ENCODE results near the gene NSMCE1. TPM values are rescaled to one million over a fixed set of nuclear protein-coding genes. Genes with fewer than 3 reads are reported as not detected.

The NSMCE1 gene
- total RNA-seq, 4 donors from 2014 or later, result 20.9 to 41.3 (median 30.6) TPM

- H3K4me3 ChIP-seq, result no peak overlapping the region
These were observed 47.6 kb downstream of the NSMCE1 start for GRCh38 chr16:27220991-27221390.

GRCh38 chr16:27220527-27220926 lies 48.0 kb downstream of the NSMCE1 start:
- no peak overlapping the region for H3K27ac ChIP-seq
- peaks cover 0 to 15% (median 0%) of the 10 kb centered on the region in 4 donors for H3K4me1 ChIP-seq

More at GRCh38 chr16:27220991-27221390, 47.6 kb downstream of the NSMCE1 start:
- H3K27me3 ChIP-seq, result no peaks in the 10 kb centered on the region
- peaks cover 0 to 18% (median 0%) of the 10 kb centered on the region in 4 donors for H3K4me1 ChIP-seq
- no peak overlapping the region for H3K27ac ChIP-seq
- no peaks in the 10 kb centered on the region for H3K9me3 ChIP-seq
- no peak for DNase-seq
- peaks cover 0 to 31% (median 0%) of the 10 kb centered on the region in 3 donors for H3K36me3 ChIP-seq
- no peak for TF ChIP-seq CTCF (IDR thresholded peaks at IDR 0.05)
- TF ChIP-seq POLR2A (IDR thresholded peaks at IDR 0.05), result no peak

GRCh38 chr16:27220120-27220519 lies 48.5 kb downstream of the NSMCE1 start:
- no peak for DNase-seq
- peaks cover 0 to 31% (median 0%) of the 10 kb centered on the region in 3 donors for H3K36me3 ChIP-seq
- no peak for TF ChIP-seq CTCF (IDR thresholded peaks at IDR 0.05)
- no peak for TF ChIP-seq POLR2A (IDR thresholded peaks at IDR 0.05)

More at GRCh38 chr16:27220527-27220926, 48.0 kb downstream of the NSMCE1 start:
- DNase-seq, result no peak
- H3K4me3 ChIP-seq, result no peak overlapping the region
- peaks cover 0 to 31% (median 0%) of the 10 kb centered on the region in 3 donors for H3K36me3 ChIP-seq
- TF ChIP-seq CTCF (IDR thresholded peaks at IDR 0.05), result no peak
- no peaks in the 10 kb centered on the region for H3K27me3 ChIP-seq
- H3K9me3 ChIP-seq, result no peaks in the 10 kb centered on the region

GRCh38 chr16:27219161-27219560 lies 49.4 kb downstream of the NSMCE1 start:
- H3K27ac ChIP-seq, result no peak overlapping the region
- no peak overlapping the region for H3K4me3 ChIP-seq
- TF ChIP-seq POLR2A (IDR thresholded peaks at IDR 0.05) (no peak), CTCF (IDR thresholded peaks at IDR 0.05) (no peak)
- no peaks in the 10 kb centered on the region for H3K9me3 ChIP-seq
- H3K4me1 ChIP-seq, result peaks cover 0 to 11% (median 0%) of the 10 kb centered on the region in 4 donors
- no peaks in the 10 kb centered on the region for H3K27me3 ChIP-seq
- peaks cover 0 to 24% (median 0%) of the 10 kb centered on the region in 3 donors for H3K36me3 ChIP-seq
- no peak for DNase-seq

More at GRCh38 chr16:27220120-27220519, 48.5 kb downstream of the NSMCE1 start:
- no peaks in the 10 kb centered on the region for H3K27me3 ChIP-seq
- H3K4me3 ChIP-seq, result no peak overlapping the region
- H3K4me1 ChIP-seq, result peaks cover 0 to 11% (median 0%) of the 10 kb centered on the region in 4 donors
- H3K27ac ChIP-seq, result no peak overlapping the region
- no peaks in the 10 kb centered on the region for H3K9me3 ChIP-seq

GRCh38 chr16:27218756-27219155 lies 49.8 kb downstream of the NSMCE1 start:
- no peak for DNase-seq

More at GRCh38 chr16:27218756-27219155, 49.8 kb downstream of the NSMCE1 start:
- H3K4me3 ChIP-seq, result no peak overlapping the region
- TF ChIP-seq POLR2A (IDR thresholded peaks at IDR 0.05), result no peak
- TF ChIP-seq CTCF (IDR thresholded peaks at IDR 0.05), result no peak
- peaks cover 0 to 22% (median 0%) of the 10 kb centered on the region in 3 donors for H3K36me3 ChIP-seq
- H3K4me1 ChIP-seq, result peaks cover 0 to 15% (median under 1%) of the 10 kb centered on the region in 4 donors
- H3K27me3 ChIP-seq, result no peaks in the 10 kb centered on the region
- no peaks in the 10 kb centered on the region for H3K9me3 ChIP-seq
- H3K27ac ChIP-seq, result no peak overlapping the region
